HepG2 (cell line): ENCODE measurements around the gene STEAP1B. TPM values are rescaled to one million over a fixed set of nuclear protein-coding genes. Genes with fewer than 3 reads are reported as not detected.

Source experiments
- BCLAF1 ChIP-seq: fragments of 450-650 bp; IDR thresholded peaks from 2 replicates; pipeline ENCODE4 v1.6.1; 2017; ENCODE audit warnings: mild to moderate bottlenecking
- CHD2 ChIP-seq: IDR thresholded peaks from 2 replicates; pipeline ENCODE4 v1.6.1; 2011; ENCODE audit warnings: low read depth, low read length, improper control_type of control experiment
- EED ChIP-seq: sonication (generic); formaldehyde crosslinking; IDR thresholded peaks from 2 replicates; pipeline ENCODE4 v1.5.0; 2020; ENCODE audit warnings: mild to moderate bottlenecking, missing genetic modification reagents
- GPN1 ChIP-seq: sonication (generic); formaldehyde crosslinking; IDR thresholded peaks from 2 replicates; pipeline ENCODE4 v1.5.1; 2020; ENCODE audit warnings: missing genetic modification reagents, borderline replicate concordance
- IKZF4 ChIP-seq: sonication (generic); formaldehyde crosslinking; IDR thresholded peaks from 2 replicates; pipeline ENCODE4 v1.5.1; 2020; ENCODE audit warnings: borderline replicate concordance, mild to moderate bottlenecking, low read depth, missing genetic modification reagents; ENCODE audit errors: not compliant biosample characterization
- MAFK ChIP-seq, 2 experiments: IDR thresholded peaks in 1 of 2; conservative IDR thresholded peaks in 1 of 2; 2 replicates each; pipeline ENCODE4 v1.6.1; 2011; ENCODE audit warnings: improper control_type of control experiment in 2 of 2, low read length in 2 of 2
- NCOA5 ChIP-seq: sonication (generic); formaldehyde crosslinking; IDR thresholded peaks from 2 replicates; pipeline ENCODE4 v1.4.0; 2020; ENCODE audit warnings: missing genetic modification reagents
- NFIB ChIP-seq: sonication (generic); formaldehyde crosslinking; IDR thresholded peaks from 2 replicates; pipeline ENCODE4 v1.9.0; 2021; ENCODE audit warnings: missing genetic modification reagents, mild to moderate bottlenecking, borderline replicate concordance
- PLRG1 ChIP-seq: fragments of 450-650 bp; conservative IDR thresholded peaks from 2 replicates; pipeline ENCODE4 v1.6.1; 2016
- PPARG ChIP-seq: conservative IDR thresholded peaks from 2 replicates; pipeline ENCODE4 v1.6.1; 2016; ENCODE audit warnings: missing biosample characterization, missing genetic modification reagents
- ZBTB39 ChIP-seq: sonication (generic); formaldehyde crosslinking; IDR thresholded peaks from 2 replicates; pipeline ENCODE4 v1.5.0; 2020; ENCODE audit warnings: missing genetic modification reagents
- ZNF143 ChIP-seq: sonication (generic); formaldehyde crosslinking; IDR thresholded peaks from 2 replicates; pipeline ENCODE4 v1.4.0; 2020; ENCODE audit warnings: missing genetic modification reagents
- ZNF225 ChIP-seq: sonication (generic); formaldehyde crosslinking; IDR thresholded peaks from 2 replicates; pipeline ENCODE4 v1.4.0; 2020; ENCODE audit warnings: mild to moderate bottlenecking, missing genetic modification reagents
- ZNF383 ChIP-seq: sonication (generic); formaldehyde crosslinking; IDR thresholded peaks from 2 replicates; pipeline ENCODE4 v1.4.0; 2020; ENCODE audit warnings: missing genetic modification reagents, mild to moderate bottlenecking, borderline replicate concordance
- ZNF513 ChIP-seq: sonication (generic); formaldehyde crosslinking; conservative IDR thresholded peaks from 2 replicates; pipeline ENCODE4 v1.5.0; 2020; ENCODE audit warnings: missing genetic modification reagents
- ZNF550 ChIP-seq: sonication (generic); formaldehyde crosslinking; IDR thresholded peaks from 2 replicates; pipeline ENCODE4 v1.4.0; 2020; ENCODE audit warnings: mild to moderate bottlenecking, missing genetic modification reagents, borderline replicate concordance
- ZNF766 ChIP-seq: sonication (generic); formaldehyde crosslinking; IDR thresholded peaks from 2 replicates; pipeline ENCODE4 v1.5.0; 2020; ENCODE audit warnings: missing genetic modification reagents, borderline replicate concordance
- ZNF773 ChIP-seq: sonication (generic); formaldehyde crosslinking; IDR thresholded peaks from 2 replicates; pipeline ENCODE4 v1.4.0; 2020; ENCODE audit warnings: missing genetic modification reagents, borderline replicate concordance
- ZNF788 ChIP-seq: sonication (generic); formaldehyde crosslinking; IDR thresholded peaks from 2 replicates; pipeline ENCODE4 v1.5.0; 2020; ENCODE audit warnings: mild to moderate bottlenecking, missing genetic modification reagents, borderline replicate concordance
- polyA plus RNA-seq, 8 experiments: library from polyadenylated mRNA; depleted of rRNA in 3 of 8; stranded (reverse) in 7 of 8; unstranded in 1 of 8; fragments of >200 nt; fragmentation: Illumina TruSeq in 4 of 8; extraction: Trizol in 4 of 8; gene quantifications; 2 replicates each; pipeline versions ENCODE4 v1.2.1 to v1.2.3, GENCODE V29; 2011 to 2016; ENCODE audit warnings: low read depth in 4 of 8, missing spikeins in 1 of 8, mixed read lengths in 1 of 8; ENCODE audit not compliant: insufficient read depth in 1 of 8
- total RNA-seq, 5 experiments: library from RNA; depleted of rRNA; stranded (reverse); fragments of >200 nt; fragmentation: Illumina TruSeq; extraction: Trizol; gene quantifications; 2 replicates each; pipeline ENCODE4 v1.2.3, GENCODE V29; 2016; ENCODE audit warnings: low read depth in 1 of 5
- TF ChIP-seq, protein P1 (sequence below): IDR thresholded peaks from 2 replicates; pipeline ENCODE4 v1.6.1; 2016; ENCODE audit warnings: low read depth, control low read depth

The STEAP1B gene
- total and polyA plus RNA-seq, 2 of the 13 experiments (the other 11 are each of a cell fraction or from before 2014, with no cell fraction given): not detected

GRCh38 chr7:22443370-22444180, 56.4 kb downstream of the STEAP1B start (continued):
- TF ChIP-seq IKZF4 (CRISPR knock-in tag) (no peak), BCLAF1 (no peak), ZBTB39 (no peak), ZNF143 (peak; percentile 31; the same call in 1 of the 2 replicates), GPN1 (CRISPR knock-in tag) (no peak), EED (no peak; the same call in 1 of the 2 replicates), ZNF225 (CRISPR knock-in tag) (no peak), ZNF766 (peak; percentile 74; the same call in 1 of the 2 replicates), ZNF773 (CRISPR knock-in tag) (no peak), PLRG1 (no peak), MAFK (conservative IDR thresholded peaks at IDR 0.05 in 1 of 2, IDR thresholded peaks at IDR 0.05 in 1 of 2; ENCODE audit: low read length in 2 of 2) (no peak), PPARG (CRISPR knock-in tag) (peak; percentile 94), ZNF550 (CRISPR knock-in tag) (no peak), NCOA5 (CRISPR knock-in tag) (no peak), ZNF788 (CRISPR knock-in tag) (peak; percentile 79; the same call in 1 of the 2 replicates), ZNF513 (CRISPR knock-in tag) (no peak), CHD2 (no peak), NFIB (CRISPR knock-in tag) (no peak), ZNF383 (CRISPR knock-in tag) (no peak)
- TF ChIP-seq, protein P1, sequence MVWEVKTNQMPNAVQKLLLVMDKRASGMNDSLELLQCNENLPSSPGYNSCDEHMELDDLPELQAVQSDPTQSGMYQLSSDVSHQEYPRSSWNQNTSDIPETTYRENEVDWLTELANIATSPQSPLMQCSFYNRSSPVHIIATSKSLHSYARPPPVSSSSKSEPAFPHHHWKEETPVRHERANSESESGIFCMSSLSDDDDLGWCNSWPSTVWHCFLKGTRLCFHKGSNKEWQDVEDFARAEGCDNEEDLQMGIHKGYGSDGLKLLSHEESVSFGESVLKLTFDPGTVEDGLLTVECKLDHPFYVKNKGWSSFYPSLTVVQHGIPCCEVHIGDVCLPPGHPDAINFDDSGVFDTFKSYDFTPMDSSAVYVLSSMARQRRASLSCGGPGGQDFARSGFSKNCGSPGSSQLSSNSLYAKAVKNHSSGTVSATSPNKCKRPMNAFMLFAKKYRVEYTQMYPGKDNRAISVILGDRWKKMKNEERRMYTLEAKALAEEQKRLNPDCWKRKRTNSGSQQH (CRISPR knock-in tag): peak; percentile 45; the same call in 1 of the 2 replicates
